Activated B cell treated with CpG ODN at 0.5 μM for 24 hours (primary cell): ENCODE data around the gene CCL22. TPM values are rescaled to one million over a fixed set of nuclear protein-coding genes. Genes with fewer than 3 reads are reported as not detected.

Experiments used
- ATAC-seq: fragments of 200-7000 bp; cut with Tn5 transposase; one replicate; pipeline ENCODE4 v1.10.0; 2021; ENCODE audit warnings: low read depth, mild to moderate bottlenecking, moderate library complexity
- CTCF ChIA-PET: fragments of 350-600 bp; sonication (Branson Sonifier 250); formaldehyde crosslinking; loops from one replicate; lab custom pipeline; 2021; ENCODE audit warnings: antibody characterized with exemption; lab: Charles Lee
- POLR2A ChIA-PET: fragments of 350-600 bp; sonication (Branson Sonifier 250); formaldehyde crosslinking; loops from one replicate; lab custom pipeline; 2021; ENCODE audit warnings: antibody characterized with exemption; lab: Charles Lee
- DNase-seq: peaks from one replicate; pipeline ENCODE4 v3.0.0; 2022
- H3K27ac Mint-ChIP-seq: one replicate; pipeline ENCODE4 v1.8.0; 2020; ENCODE audit warnings: mixed read lengths
- H3K27me3 Mint-ChIP-seq: one replicate; pipeline ENCODE4 v1.8.0; 2021; ENCODE audit warnings: mixed read lengths
- H3K36me3 Mint-ChIP-seq: one replicate; pipeline ENCODE4 v1.8.0; 2021; ENCODE audit warnings: low read depth, mixed read lengths
- H3K4me1 Mint-ChIP-seq: one replicate; pipeline ENCODE4 v1.8.0; 2021; ENCODE audit warnings: mixed read lengths
- H3K4me3 Mint-ChIP-seq: one replicate; pipeline ENCODE4 v1.8.0; 2020; ENCODE audit warnings: mild to moderate bottlenecking, mixed read lengths
- H3K9me3 Mint-ChIP-seq: one replicate; pipeline ENCODE4 v1.8.0; 2020; ENCODE audit warnings: mixed read lengths
- intact Hi-C: fragments of 100-400 bp; cut with micrococcal nuclease; formaldehyde crosslinking; loops from one replicate; pipeline ENCODE4 v1.15.1; 2024
- total RNA-seq: library from RNA; stranded (reverse); gene quantifications from 2 replicates; pipeline ENCODE4 v1.2.3, GENCODE V29; 2022
- TF ChIP-seq, protein P1 (sequence below): fragments of 200-600 bp; IDR thresholded peaks from one replicate; pipeline ENCODE4 v1.8.0; 2022; ENCODE audit warnings: antibody characterized with exemption, mild to moderate bottlenecking

The CCL22 gene, protein sequence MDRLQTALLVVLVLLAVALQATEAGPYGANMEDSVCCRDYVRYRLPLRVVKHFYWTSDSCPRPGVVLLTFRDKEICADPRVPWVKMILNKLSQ
- 276 and 288 TPM in 2 replicates for total RNA-seq

DNA sequence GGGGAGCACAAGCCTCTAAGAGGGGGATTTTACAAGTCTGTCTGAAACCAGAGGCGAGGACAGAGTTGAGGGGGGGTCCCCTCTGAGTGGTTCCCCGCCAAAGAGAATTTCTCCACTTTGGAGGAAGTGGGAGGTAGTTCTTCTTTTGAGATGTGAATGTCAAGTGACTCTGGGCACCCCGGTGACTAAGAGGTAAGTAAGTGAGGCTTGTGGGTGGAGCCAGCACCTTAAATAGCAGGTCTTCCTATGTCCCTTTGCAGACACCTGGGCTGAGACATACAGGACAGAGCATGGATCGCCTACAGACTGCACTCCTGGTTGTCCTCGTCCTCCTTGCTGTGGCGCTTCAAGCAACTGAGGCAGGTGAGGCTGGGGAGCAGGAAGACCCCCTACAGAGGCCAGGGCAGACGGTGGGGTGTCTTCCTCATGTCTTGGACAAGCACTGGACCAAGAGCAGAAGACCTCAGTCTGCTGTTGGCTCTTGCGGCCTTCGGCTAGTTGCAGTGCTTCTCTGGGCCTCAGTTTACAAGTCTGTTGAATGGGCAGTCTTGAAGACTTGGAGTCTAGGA lies at the start of gene CCL22:
Gene CCL22, plus strand, starts transcription at position 257 of the 569 bp plus-strand sequence. Its CDS starts 34 bp downstream, at position 291.
- H3K27ac Mint-ChIP-seq: peak within 1 kb of the TSS; percentile 82
- no peaks in the 10 kb centered on the region for H3K9me3 Mint-ChIP-seq
- no peaks in the 10 kb centered on the region for H3K27me3 Mint-ChIP-seq
- POLR2A ChIA-PET: interaction anchor here (1.0 to 1.7 kb wide), 3 partner anchors 29 to 58 kb away, joined by 3 to 5 read pairs (median 4); no protein-coding TSS in a partner anchor
- ATAC-seq: peak; percentile 84
- H3K36me3 Mint-ChIP-seq: peaks cover 16% of the 10 kb centered on the region
- CTCF ChIA-PET: no interaction called here
- TF ChIP-seq, protein P1, sequence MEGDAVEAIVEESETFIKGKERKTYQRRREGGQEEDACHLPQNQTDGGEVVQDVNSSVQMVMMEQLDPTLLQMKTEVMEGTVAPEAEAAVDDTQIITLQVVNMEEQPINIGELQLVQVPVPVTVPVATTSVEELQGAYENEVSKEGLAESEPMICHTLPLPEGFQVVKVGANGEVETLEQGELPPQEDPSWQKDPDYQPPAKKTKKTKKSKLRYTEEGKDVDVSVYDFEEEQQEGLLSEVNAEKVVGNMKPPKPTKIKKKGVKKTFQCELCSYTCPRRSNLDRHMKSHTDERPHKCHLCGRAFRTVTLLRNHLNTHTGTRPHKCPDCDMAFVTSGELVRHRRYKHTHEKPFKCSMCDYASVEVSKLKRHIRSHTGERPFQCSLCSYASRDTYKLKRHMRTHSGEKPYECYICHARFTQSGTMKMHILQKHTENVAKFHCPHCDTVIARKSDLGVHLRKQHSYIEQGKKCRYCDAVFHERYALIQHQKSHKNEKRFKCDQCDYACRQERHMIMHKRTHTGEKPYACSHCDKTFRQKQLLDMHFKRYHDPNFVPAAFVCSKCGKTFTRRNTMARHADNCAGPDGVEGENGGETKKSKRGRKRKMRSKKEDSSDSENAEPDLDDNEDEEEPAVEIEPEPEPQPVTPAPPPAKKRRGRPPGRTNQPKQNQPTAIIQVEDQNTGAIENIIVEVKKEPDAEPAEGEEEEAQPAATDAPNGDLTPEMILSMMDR: no peak
- DNase-seq: peak; percentile 36
- intact Hi-C loops: loop anchor here (1.0 kb wide), 5 partner anchors 9 to 58 kb away; no protein-coding TSS in a partner anchor
- H3K4me1 Mint-ChIP-seq: peaks cover 32% of the 10 kb centered on the region
- peak within 1 kb of the TSS; percentile 85 for H3K4me3 Mint-ChIP-seq

DNA sequence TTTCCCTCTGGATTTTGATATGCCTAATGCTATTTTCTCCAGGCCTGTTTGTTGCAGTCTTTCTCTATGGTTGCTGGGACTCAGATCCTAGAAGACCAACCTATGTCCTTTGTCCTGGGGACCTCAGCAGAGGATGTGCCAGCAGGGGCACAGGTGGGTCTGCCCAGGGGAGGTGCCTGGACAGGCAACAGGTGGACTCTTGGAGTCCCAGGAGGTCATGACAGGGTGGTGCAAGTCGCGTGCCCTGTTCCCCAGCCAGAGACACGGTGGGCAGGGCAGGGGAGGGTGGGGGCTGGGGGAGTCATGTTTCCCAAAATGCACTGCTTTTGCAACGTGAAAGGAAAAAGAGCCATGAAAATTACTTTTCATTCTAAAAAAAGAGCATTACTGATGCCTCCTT lies 47.8 kb upstream of the CCL22 start:
- intact Hi-C loops: no loop called here
- Mint-ChIP-seq H3K9me3 (no peaks in the 10 kb centered on the region), H3K4me1 (peaks cover 9% of the 10 kb centered on the region), H3K36me3 (no peaks in the 10 kb centered on the region), H3K27me3 (peaks cover 11% of the 10 kb centered on the region), H3K4me3 (no peak overlapping the region), H3K27ac (no peak overlapping the region)
- ATAC-seq (no peak), DNase-seq (no peak)
- ChIA-PET POLR2A (interaction anchor here (0.6 to 0.7 kb wide), 2 partner anchors 52 to 805 kb away, joined by 3 read pairs; no protein-coding TSS in a partner anchor), CTCF (no interaction called here)
- TF ChIP-seq, protein P1: no peak

DNA sequence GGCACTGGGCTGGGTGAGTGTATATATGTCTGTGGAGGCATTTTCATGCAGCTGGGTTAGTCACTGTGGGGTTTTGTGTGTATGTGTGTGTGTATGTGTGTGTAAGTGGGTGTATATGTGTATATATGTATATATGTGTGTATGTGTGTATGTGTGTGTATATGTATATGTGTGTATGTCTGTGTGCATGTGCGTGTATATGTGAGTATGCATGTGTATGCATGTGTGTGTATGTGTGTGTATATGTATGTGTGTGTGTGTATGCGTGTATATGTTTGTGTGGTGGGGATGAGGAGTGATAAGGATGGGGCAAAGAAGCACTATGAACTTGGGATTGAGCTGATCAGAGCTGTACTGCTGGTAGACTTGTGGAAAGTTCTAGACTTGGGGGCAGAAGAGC lies 45.1 kb upstream of the CCL22 start:
- TF ChIP-seq, protein P1: no peak
- ChIA-PET CTCF (interaction anchor here (1.6 kb wide), 1 partner anchor 103 kb away, joined by 4 read pairs; no protein-coding TSS in a partner anchor), POLR2A (no interaction called here)
- intact Hi-C loops: no loop called here
- no peak for DNase-seq
- Mint-ChIP-seq H3K4me1 (peaks cover 9% of the 10 kb centered on the region), H3K36me3 (no peaks in the 10 kb centered on the region), H3K27me3 (peaks cover 5% of the 10 kb centered on the region), H3K9me3 (no peaks in the 10 kb centered on the region), H3K27ac (no peak overlapping the region), H3K4me3 (no peak overlapping the region)
- no peak for ATAC-seq

DNA sequence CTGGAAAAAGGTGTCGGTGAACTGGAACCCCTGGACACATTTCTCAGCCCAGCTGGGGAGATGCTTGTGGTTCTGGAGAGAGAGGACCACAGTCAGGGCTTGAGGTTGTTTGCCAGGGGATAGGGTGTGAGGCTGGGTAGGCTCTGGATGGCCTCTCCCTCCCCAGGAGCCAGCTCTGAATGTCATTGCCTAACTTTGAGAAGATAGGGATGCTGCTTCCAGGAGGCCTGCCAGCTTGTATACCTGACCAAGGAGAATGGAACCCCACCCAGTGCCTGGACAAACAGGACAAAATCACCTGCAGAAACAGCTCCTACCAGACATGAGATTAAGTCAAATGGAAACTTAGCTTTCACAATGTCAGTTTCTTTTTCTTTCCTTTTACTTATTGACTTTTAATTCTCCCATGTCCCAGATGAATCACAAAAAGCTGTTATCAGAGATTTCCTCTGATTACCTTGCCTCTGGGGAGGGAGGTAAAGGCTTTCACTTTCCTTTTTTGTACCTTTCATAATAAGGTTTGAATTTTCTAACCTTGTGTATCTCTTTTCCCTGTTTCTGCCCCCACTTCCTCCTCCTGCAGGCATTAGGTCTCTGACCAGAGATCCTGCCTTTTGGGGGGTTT lies 44.3 kb upstream of the CCL22 start:
- peaks cover 9% of the 10 kb centered on the region for H3K4me1 Mint-ChIP-seq
- no peak overlapping the region for H3K4me3 Mint-ChIP-seq
- ATAC-seq (no peak), DNase-seq (no peak)
- no peaks in the 10 kb centered on the region for H3K36me3 Mint-ChIP-seq
- H3K9me3 Mint-ChIP-seq: no peaks in the 10 kb centered on the region
- ChIA-PET CTCF (interaction anchor here (1.6 kb wide), 1 partner anchor 103 kb away, joined by 4 read pairs; no protein-coding TSS in a partner anchor), POLR2A (no interaction called here)
- intact Hi-C loops: no loop called here
- no peak overlapping the region for H3K27ac Mint-ChIP-seq
- TF ChIP-seq, protein P1: no peak
- H3K27me3 Mint-ChIP-seq: peaks cover 5% of the 10 kb centered on the region

DNA sequence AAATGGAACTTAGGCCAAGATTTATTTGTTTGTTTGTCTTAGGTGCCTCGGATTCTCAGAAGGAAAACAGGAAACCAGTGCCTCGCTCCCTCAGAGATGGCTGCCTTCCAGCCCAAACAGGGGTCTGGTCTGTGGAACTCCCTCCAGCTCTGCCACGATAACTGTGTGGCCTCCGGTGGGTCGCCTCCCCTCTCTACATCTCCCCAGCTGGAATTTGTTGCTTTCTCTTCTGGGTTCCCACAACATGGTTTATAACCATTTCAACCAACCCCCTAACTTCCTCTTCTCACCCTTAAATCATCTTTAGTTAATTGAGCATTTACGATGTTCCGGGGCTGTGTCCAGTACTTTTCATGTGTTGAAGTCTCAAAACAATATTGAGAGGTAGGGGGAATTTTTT lies 43.2 kb upstream of the CCL22 start:
- H3K4me1 Mint-ChIP-seq: peaks cover 9% of the 10 kb centered on the region
- CTCF ChIA-PET: no interaction called here
- H3K36me3 Mint-ChIP-seq: no peaks in the 10 kb centered on the region
- peaks cover 5% of the 10 kb centered on the region for H3K27me3 Mint-ChIP-seq
- intact Hi-C loops: no loop called here
- H3K4me3 Mint-ChIP-seq: no peak overlapping the region
- DNase-seq: no peak
- no peak overlapping the region for H3K27ac Mint-ChIP-seq
- ATAC-seq: no peak
- H3K9me3 Mint-ChIP-seq: no peaks in the 10 kb centered on the region
- TF ChIP-seq, protein P1: no peak
- POLR2A ChIA-PET: no interaction called here
